ENCODE results near the gene GALNT18.

DNA sequence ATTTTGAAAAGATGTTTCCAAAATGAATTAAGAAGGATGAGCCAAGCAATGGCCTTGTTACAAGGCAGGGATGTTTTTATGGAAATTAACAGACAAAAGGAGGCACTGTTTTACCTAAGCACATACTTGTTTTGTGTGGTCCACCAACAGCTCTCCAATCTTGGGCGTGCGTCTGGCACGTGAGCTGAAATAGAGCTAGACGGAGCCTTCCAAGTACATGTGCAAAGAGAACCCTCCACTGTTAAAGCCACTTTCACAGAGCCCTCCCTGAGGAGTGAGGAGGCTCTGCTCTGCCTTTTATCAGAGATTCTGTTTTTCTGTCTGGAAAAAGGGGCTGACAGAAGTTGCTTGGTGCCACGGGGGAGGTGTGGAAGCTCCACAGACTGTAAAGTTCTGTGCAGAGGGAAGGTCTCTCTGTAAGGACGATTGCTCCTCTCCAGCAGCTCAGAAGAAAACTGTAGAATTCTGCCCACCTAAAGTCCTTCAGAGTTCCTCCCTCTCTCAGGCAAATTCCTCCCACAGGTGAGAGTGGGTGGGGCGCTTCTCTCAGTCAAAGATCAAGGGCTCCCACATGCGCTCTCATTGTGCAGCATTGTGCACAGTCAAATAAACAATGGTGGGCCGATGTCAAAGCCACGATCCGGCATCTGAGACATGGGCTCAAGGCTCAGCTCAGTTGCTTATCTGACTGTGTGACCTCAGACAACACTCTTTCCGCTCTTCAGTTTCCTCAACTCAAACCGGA lies 176.2 kb downstream of the GALNT18 start:
- TF ChIP-seq, protein P1, sequence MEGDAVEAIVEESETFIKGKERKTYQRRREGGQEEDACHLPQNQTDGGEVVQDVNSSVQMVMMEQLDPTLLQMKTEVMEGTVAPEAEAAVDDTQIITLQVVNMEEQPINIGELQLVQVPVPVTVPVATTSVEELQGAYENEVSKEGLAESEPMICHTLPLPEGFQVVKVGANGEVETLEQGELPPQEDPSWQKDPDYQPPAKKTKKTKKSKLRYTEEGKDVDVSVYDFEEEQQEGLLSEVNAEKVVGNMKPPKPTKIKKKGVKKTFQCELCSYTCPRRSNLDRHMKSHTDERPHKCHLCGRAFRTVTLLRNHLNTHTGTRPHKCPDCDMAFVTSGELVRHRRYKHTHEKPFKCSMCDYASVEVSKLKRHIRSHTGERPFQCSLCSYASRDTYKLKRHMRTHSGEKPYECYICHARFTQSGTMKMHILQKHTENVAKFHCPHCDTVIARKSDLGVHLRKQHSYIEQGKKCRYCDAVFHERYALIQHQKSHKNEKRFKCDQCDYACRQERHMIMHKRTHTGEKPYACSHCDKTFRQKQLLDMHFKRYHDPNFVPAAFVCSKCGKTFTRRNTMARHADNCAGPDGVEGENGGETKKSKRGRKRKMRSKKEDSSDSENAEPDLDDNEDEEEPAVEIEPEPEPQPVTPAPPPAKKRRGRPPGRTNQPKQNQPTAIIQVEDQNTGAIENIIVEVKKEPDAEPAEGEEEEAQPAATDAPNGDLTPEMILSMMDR (IDR thresholded peaks at IDR 0.05): no peak
- TF ChIP-seq POLR2A (IDR thresholded peaks at IDR 0.05): no peak
